Stimulated activated CD4-positive, alpha-beta T cell treated with anti-CD3 and anti-CD28 coated beads, Interleukin-2, amount 100 ng/mL, for 48 hours (primary cell): ENCODE results near the gene DNAH1.
"Not testable (repeated sequence)": the region's sequence is repeated elsewhere in the genome, so short reads cannot be mapped to it uniquely, and the experiment has no call there.

Source experiments
- DNase-seq, 2 donors: peaks; one replicate each; pipeline ENCODE4 v3.0.0-alpha.2; 2020

Gene DNAH1

GRCh38 chr3:52313774-52314188 is 2.3 kb upstream of the DNAH1 start:
- DNase-seq = no peak

GRCh38 chr3:52314489-52314888 is 1.6 kb upstream of the DNAH1 start:
- DNase-seq = no peak

- no peak for DNase-seq
These were observed 1.1 kb upstream of the DNAH1 start for GRCh38 chr3:52315006-52315405.

- DNase-seq = peak; percentile 48 to 64
These were observed 1.3 kb downstream of the DNAH1 start for GRCh38 chr3:52317208-52318000.

GRCh38 chr3:52318186-52318816 is 2.2 kb downstream of the DNAH1 start:
- no peak for DNase-seq

GRCh38 chr3:52319921-52320595 is 3.9 kb downstream of the DNAH1 start:
- no peak for DNase-seq

- no peak for DNase-seq
These were observed 5.4 kb downstream of the DNAH1 start for GRCh38 chr3:52321481-52321880.

- DNase-seq = no peak
These were observed 6.3 kb downstream of the DNAH1 start for GRCh38 chr3:52322466-52322865.

- no peak for DNase-seq
These were observed 7.6 kb downstream of the DNAH1 start for GRCh38 chr3:52323526-52324295.

- no peak for DNase-seq
These were observed 8.6 kb downstream of the DNAH1 start for GRCh38 chr3:52324676-52325075.

GRCh38 chr3:52325686-52326085 is 9.6 kb downstream of the DNAH1 start:
- no peak for DNase-seq

GRCh38 chr3:52326976-52327375 is 10.9 kb downstream of the DNAH1 start:
- no peak for DNase-seq

GRCh38 chr3:52327486-52328290 is 11.6 kb downstream of the DNAH1 start:
- DNase-seq = no peak

GRCh38 chr3:52328536-52329080 is 12.5 kb downstream of the DNAH1 start:
- no peak for DNase-seq

- DNase-seq = no peak
These were observed 14.2 kb downstream of the DNAH1 start for GRCh38 chr3:52330194-52330805.

- no peak for DNase-seq
These were observed 15.0 kb downstream of the DNAH1 start for GRCh38 chr3:52331091-52331490.

GRCh38 chr3:52331906-52332305 is 15.8 kb downstream of the DNAH1 start:
- DNase-seq = no peak

- no peak for DNase-seq
These were observed 17.9 kb downstream of the DNAH1 start for GRCh38 chr3:52333869-52334557.

- not testable (repeated sequence) for DNase-seq
These were observed 22.0 kb downstream of the DNAH1 start for GRCh38 chr3:52338131-52338530.

GRCh38 chr3:52339612-52340011 is 23.5 kb downstream of the DNAH1 start:
- peak; percentile 32 to 36 for DNase-seq

- no peak for DNase-seq
These were observed 25.0 kb downstream of the DNAH1 start for GRCh38 chr3:52341123-52341522.
